ENCODE measurements around the gene RHPN2. TPM values are rescaled to one million over a fixed set of nuclear protein-coding genes. Genes with fewer than 3 reads are reported as not detected.
"Not testable (repeated sequence)": the region's sequence is repeated elsewhere in the genome, so short reads cannot be mapped to it uniquely, and the experiment has no call there.

Gene RHPN2
- total RNA-seq, 1 experiment from 2014 or later, result 2.8 TPM

DNA sequence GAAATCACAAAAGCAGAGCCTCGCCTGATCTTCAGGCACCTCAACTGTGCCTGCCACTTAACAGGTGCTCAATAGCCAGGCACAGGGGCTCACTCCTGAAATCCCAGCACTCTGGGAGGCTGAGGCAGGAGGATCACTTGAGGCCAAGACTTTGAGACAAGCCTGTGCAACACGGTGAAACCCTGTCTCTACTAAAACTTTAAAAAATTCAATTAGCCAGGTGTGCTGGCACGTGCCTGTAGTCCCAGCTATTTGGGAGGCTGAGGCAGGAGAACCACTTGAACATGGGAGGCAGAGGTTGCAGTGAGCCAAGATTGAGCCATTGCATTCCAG is 22.9 kb downstream of the RHPN2 start:
- not testable (repeated sequence) for H3K27ac ChIP-seq (ENCODE audit: low read length); H2AFZ ChIP-seq (ENCODE audit: low read length); H4K20me1 ChIP-seq (ENCODE audit: insufficient read depth, low read depth, low read length); H3K9me2 ChIP-seq (replicated peaks; ENCODE audit: insufficient read depth, low read length); H3K9ac ChIP-seq (ENCODE audit: low read length); H3K9me3 ChIP-seq (ENCODE audit: low read length); H3K4me2 ChIP-seq (ENCODE audit: low read depth, low read length, poor library complexity, severe bottlenecking); H3K27me3 ChIP-seq (ENCODE audit: low read length); H3K4me3 ChIP-seq (ENCODE audit: low read length); H3K79me2 ChIP-seq (ENCODE audit: low read length); DNase-seq; H3K36me3 ChIP-seq (ENCODE audit: insufficient read depth, low read length); H3K4me1 ChIP-seq (ENCODE audit: low read length)

DNA sequence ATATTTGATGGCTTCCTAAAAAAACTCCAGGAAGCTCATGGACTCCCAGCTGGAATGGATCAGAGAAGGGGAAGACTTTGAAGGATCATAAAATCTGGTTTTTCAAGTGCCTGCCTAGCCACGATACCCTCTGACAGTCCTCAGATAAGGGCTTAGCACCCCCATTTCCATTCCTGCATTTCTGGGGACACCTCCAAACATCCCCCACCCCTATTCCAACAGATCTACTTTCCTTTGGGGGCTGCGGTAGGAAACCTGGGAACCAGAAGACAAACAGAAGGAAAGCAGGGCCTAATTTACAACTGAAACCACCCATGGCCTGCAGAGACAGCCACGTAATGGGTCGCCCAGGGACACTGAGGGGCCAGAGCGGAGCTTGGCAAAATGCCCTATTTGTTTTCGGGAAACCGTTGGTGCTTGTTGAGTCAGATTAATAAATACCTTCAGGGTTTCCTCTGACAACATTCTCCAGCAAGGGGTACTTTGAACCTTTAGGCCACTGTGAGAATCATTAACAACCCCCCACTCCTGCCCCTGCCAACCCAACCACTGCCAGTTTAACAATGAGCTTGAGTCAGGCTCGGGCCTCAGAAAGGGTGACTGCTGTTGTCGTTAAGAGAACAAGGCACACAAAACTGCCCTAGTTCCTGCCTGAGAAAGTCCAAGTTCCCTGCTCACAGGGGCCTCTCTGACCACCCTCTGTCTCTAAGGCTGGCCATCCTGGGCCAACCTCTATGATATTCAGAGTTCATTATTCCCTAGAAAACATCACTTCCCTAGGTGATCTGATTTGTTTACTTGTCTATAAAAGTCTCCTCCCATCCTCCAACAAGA is 23.5 kb downstream of the RHPN2 start:
- H3K4me2 ChIP-seq (ENCODE audit: low read depth, low read length, poor library complexity, severe bottlenecking), result no peak overlapping the region
- no peaks in the 10 kb centered on the region for H3K4me1 ChIP-seq (ENCODE audit: low read length)
- no peak overlapping the region for H3K4me3 ChIP-seq (ENCODE audit: low read length)
- H3K27ac ChIP-seq (ENCODE audit: low read length), result no peak overlapping the region
- no peaks in the 10 kb centered on the region for H3K9me2 ChIP-seq (replicated peaks; ENCODE audit: insufficient read depth, low read length)
- no peaks in the 10 kb centered on the region for H4K20me1 ChIP-seq (ENCODE audit: insufficient read depth, low read depth, low read length)
- H3K36me3 ChIP-seq (ENCODE audit: insufficient read depth, low read length), result no peaks in the 10 kb centered on the region
- H3K9ac ChIP-seq (ENCODE audit: low read length), result no peak overlapping the region
- H3K79me2 ChIP-seq (ENCODE audit: low read length), result peaks cover 6% of the 10 kb centered on the region; the same call in 1 of the 2 replicates
- no peak overlapping the region for H2AFZ ChIP-seq (ENCODE audit: low read length)
- no peaks in the 10 kb centered on the region for H3K27me3 ChIP-seq (ENCODE audit: low read length)
- no peak for DNase-seq
- no peaks in the 10 kb centered on the region for H3K9me3 ChIP-seq (ENCODE audit: low read length)

DNA sequence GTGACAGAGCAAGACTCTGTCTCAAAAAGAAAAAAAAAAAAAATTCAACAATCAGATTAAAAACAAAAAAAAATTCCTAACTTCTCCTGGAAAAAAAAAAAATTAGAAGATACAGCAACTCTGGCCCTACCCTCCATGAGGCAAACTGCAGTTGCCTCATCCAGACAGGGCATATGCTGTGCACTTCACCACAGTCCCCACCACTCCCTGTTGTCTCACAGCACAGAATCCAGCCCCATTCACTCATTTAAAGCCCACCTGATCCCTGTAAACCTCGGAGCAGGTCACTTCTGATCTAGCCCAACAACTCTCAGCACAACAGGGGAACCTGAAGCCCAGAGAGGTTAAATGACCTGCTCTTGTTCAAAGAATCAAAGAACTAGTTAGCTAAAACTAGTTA is 24.9 kb downstream of the RHPN2 start:
- Histone ChIP-seq H3K27ac (ENCODE audit: low read length) (no peak overlapping the region), H3K36me3 (ENCODE audit: insufficient read depth, low read length) (no peaks in the 10 kb centered on the region), H3K4me2 (ENCODE audit: low read depth, low read length, poor library complexity, severe bottlenecking) (no peak overlapping the region), H4K20me1 (ENCODE audit: insufficient read depth, low read depth, low read length) (no peaks in the 10 kb centered on the region), H3K9me2 (replicated peaks; ENCODE audit: insufficient read depth, low read length) (no peaks in the 10 kb centered on the region), H3K9me3 (ENCODE audit: low read length) (no peaks in the 10 kb centered on the region), H3K79me2 (ENCODE audit: low read length) (peaks cover 6% of the 10 kb centered on the region; the same call in 1 of the 2 replicates), H3K9ac (ENCODE audit: low read length) (no peak overlapping the region), H3K4me3 (ENCODE audit: low read length) (no peak overlapping the region), H2AFZ (ENCODE audit: low read length) (no peak overlapping the region), H3K27me3 (ENCODE audit: low read length) (no peaks in the 10 kb centered on the region), H3K4me1 (ENCODE audit: low read length) (no peaks in the 10 kb centered on the region)
- DNase-seq, result no peak

GRCh38 chr19:33039108-33039599 is 25.5 kb downstream of the RHPN2 start:
- no peak overlapping the region for H3K27ac ChIP-seq (ENCODE audit: low read length)
- H3K4me1 ChIP-seq (ENCODE audit: low read length), result no peaks in the 10 kb centered on the region
- H3K79me2 ChIP-seq (ENCODE audit: low read length), result peaks cover 6% of the 10 kb centered on the region; the same call in 1 of the 2 replicates
- no peaks in the 10 kb centered on the region for H3K36me3 ChIP-seq (ENCODE audit: insufficient read depth, low read length)
- H3K9me3 ChIP-seq (ENCODE audit: low read length), result no peaks in the 10 kb centered on the region
- no peaks in the 10 kb centered on the region for H3K27me3 ChIP-seq (ENCODE audit: low read length)
- no peak overlapping the region for H3K4me3 ChIP-seq (ENCODE audit: low read length)
- H3K4me2 ChIP-seq (ENCODE audit: low read depth, low read length, poor library complexity, severe bottlenecking), result no peak overlapping the region
- H3K9ac ChIP-seq (ENCODE audit: low read length), result no peak overlapping the region
- no peaks in the 10 kb centered on the region for H4K20me1 ChIP-seq (ENCODE audit: insufficient read depth, low read depth, low read length)
- no peak overlapping the region for H2AFZ ChIP-seq (ENCODE audit: low read length)
- no peaks in the 10 kb centered on the region for H3K9me2 ChIP-seq (replicated peaks; ENCODE audit: insufficient read depth, low read length)
- no peak for DNase-seq

GRCh38 chr19:33037168-33038025 is 27.3 kb downstream of the RHPN2 start:
- H3K9me2 ChIP-seq (replicated peaks; ENCODE audit: insufficient read depth, low read length); H3K4me1 ChIP-seq (ENCODE audit: low read length); H4K20me1 ChIP-seq (ENCODE audit: insufficient read depth, low read depth, low read length); H3K27ac ChIP-seq (ENCODE audit: low read length); H3K9ac ChIP-seq (ENCODE audit: low read length); H2AFZ ChIP-seq (ENCODE audit: low read length); H3K9me3 ChIP-seq (ENCODE audit: low read length); DNase-seq; H3K4me2 ChIP-seq (ENCODE audit: low read depth, low read length, poor library complexity, severe bottlenecking); H3K4me3 ChIP-seq (ENCODE audit: low read length); H3K27me3 ChIP-seq (ENCODE audit: low read length); H3K36me3 ChIP-seq (ENCODE audit: insufficient read depth, low read length); H3K79me2 ChIP-seq (ENCODE audit: low read length): not testable (repeated sequence)

GRCh38 chr19:33036370-33037167 is 28.1 kb downstream of the RHPN2 start:
- H4K20me1 ChIP-seq (ENCODE audit: insufficient read depth, low read depth, low read length); H3K9me3 ChIP-seq (ENCODE audit: low read length); H2AFZ ChIP-seq (ENCODE audit: low read length); H3K4me3 ChIP-seq (ENCODE audit: low read length); H3K36me3 ChIP-seq (ENCODE audit: insufficient read depth, low read length); DNase-seq; H3K9ac ChIP-seq (ENCODE audit: low read length); H3K9me2 ChIP-seq (replicated peaks; ENCODE audit: insufficient read depth, low read length); H3K79me2 ChIP-seq (ENCODE audit: low read length); H3K4me2 ChIP-seq (ENCODE audit: low read depth, low read length, poor library complexity, severe bottlenecking); H3K27me3 ChIP-seq (ENCODE audit: low read length); H3K27ac ChIP-seq (ENCODE audit: low read length); H3K4me1 ChIP-seq (ENCODE audit: low read length): not testable (repeated sequence)

GRCh38 chr19:33035461-33035860 is 29.2 kb downstream of the RHPN2 start:
- Histone ChIP-seq H3K4me3 (ENCODE audit: low read length) (no peak overlapping the region), H3K79me2 (ENCODE audit: low read length) (peaks cover 6% of the 10 kb centered on the region; the same call in 1 of the 2 replicates)
- no peak for DNase-seq

More at GRCh38 chr19:33035461-33035860, 29.2 kb downstream of the RHPN2 start:
- Histone ChIP-seq H2AFZ (ENCODE audit: low read length) (no peak overlapping the region), H3K27me3 (ENCODE audit: low read length) (no peaks in the 10 kb centered on the region), H3K9ac (ENCODE audit: low read length) (no peak overlapping the region), H3K9me3 (ENCODE audit: low read length) (no peaks in the 10 kb centered on the region), H4K20me1 (ENCODE audit: insufficient read depth, low read depth, low read length) (no peaks in the 10 kb centered on the region), H3K4me1 (ENCODE audit: low read length) (no peaks in the 10 kb centered on the region), H3K9me2 (replicated peaks; ENCODE audit: insufficient read depth, low read length) (no peaks in the 10 kb centered on the region), H3K27ac (ENCODE audit: low read length) (no peak overlapping the region), H3K36me3 (ENCODE audit: insufficient read depth, low read length) (no peaks in the 10 kb centered on the region), H3K4me2 (ENCODE audit: low read depth, low read length, poor library complexity, severe bottlenecking) (no peak overlapping the region)

Measured in Karpas-422 (cell line).